Measurements from ENCODE around the gene A2M. TPM values are rescaled to one million over a fixed set of nuclear protein-coding genes. Genes with fewer than 3 reads are reported as not detected.

Gene A2M
- total and polyA plus RNA-seq, 9 of the 15 experiments (the other 6 are each of a cell fraction or from before 2014, with no cell fraction given): 0.08 to 2.3 TPM; not detected in 7

DNA sequence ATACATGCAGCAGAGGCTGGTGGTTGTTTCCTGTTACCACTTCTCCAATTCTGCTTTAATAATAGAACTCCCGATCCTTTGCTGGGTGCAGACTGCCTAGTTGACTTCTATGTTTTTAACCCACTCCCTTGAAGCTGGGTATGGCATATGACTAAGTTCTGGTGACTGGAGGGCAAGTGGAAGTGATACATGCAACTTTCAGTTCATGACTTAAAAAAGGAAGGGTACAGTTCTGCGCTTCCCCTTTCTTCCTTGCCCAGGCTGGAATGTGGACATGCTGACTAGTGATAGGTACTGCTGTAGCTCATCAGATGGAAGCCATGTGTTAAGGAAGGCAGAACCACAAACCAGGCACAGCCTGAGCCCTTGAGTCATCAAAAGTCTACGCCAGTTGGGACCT is 2.4 kb upstream of the A2M start:
- no peaks in the 10 kb centered on the region for H3K4me1 ChIP-seq (replicated peaks in 1 of 2; ENCODE audit: control insufficient read depth in 2 of 2, insufficient read depth in 2 of 2, low read length in 2 of 2)
- H2AFZ ChIP-seq (ENCODE audit: low read depth, low read length): no peak overlapping the region
- no TSS peak for BruUV-seq (replicated peaks)
- no peak overlapping the region for H3K9ac ChIP-seq (ENCODE audit: insufficient read depth in 1 of 2, low read depth in 2 of 2, low read length in 2 of 2)
- 0% methylated on average over 2 of the region's 3 CpGs for WGBS (ENCODE audit: insufficient coverage, low coverage, missing lambda C conversion rate)
- DNase-seq (ENCODE audit: extremely low read depth in 1 of 4, low spot score in 3 of 4): no peak
- no peak for ATAC-seq
- H3K4me2 ChIP-seq (ENCODE audit: insufficient read depth, low read length): no peak overlapping the region
- in situ Hi-C loops (cut with MboI) (no loop called here), intact Hi-C loops (cut with micrococcal nuclease) (no loop called here)
- no peaks in the 10 kb centered on the region for H3K9me3 ChIP-seq (replicated peaks; ENCODE audit: control insufficient read depth, insufficient read depth, low read depth, low read length)
- no peaks in the 10 kb centered on the region for H4K20me1 ChIP-seq (replicated peaks; ENCODE audit: control insufficient read depth, insufficient read depth, low read length)
- H3K4me3 ChIP-seq: no peak overlapping the region
- ChIA-PET POLR2A (interaction anchor here (1.5 kb wide), 1 partner anchor 20 kb away, joined by 3 read pairs; no protein-coding TSS in a partner anchor), CTCF (ENCODE audit: low intra/inter-chr PET ratio) (no interaction called here)
- no peaks in the 10 kb centered on the region; a peak in 1 of 5 replicates for H3K27me3 ChIP-seq (ENCODE audit: control insufficient read depth in 2 of 2, insufficient read depth in 2 of 2, low read length in 2 of 2)
- H3K9me1 ChIP-seq (ENCODE audit: control insufficient read depth, insufficient read depth, low read length): no peaks in the 10 kb centered on the region
- FAIRE-seq: no peak
- H3K79me2 ChIP-seq (ENCODE audit: control insufficient read depth, insufficient read depth, low read length): no peaks in the 10 kb centered on the region
- H3K27ac ChIP-seq (ENCODE audit: extremely low read depth, low read depth, low read length): no peak overlapping the region
- no peaks in the 10 kb centered on the region for H3K36me3 ChIP-seq (ENCODE audit: control insufficient read depth, insufficient read depth, low read length)
- TF ChIP-seq XRCC4 (IDR thresholded peaks at IDR 0.05; ENCODE audit: extremely low read depth, insufficient read depth, insufficient read length) (no peak), SRSF1 (IDR thresholded peaks at IDR 0.05; ENCODE audit: low read depth, low read length) (no peak), ZFP1 (CRISPR knock-in tag; IDR thresholded peaks at IDR 0.05) (no peak), PTTG1 (tag; IDR thresholded peaks at IDR 0.05; ENCODE audit: low read depth) (no peak), RCOR1 (IDR thresholded peaks at IDR 0.05; ENCODE audit: borderline replicate concordance in 1 of 2, low read depth in 2 of 2, low read length in 2 of 2) (no peak), SREBF1 (IDR thresholded peaks at IDR 0.05; ENCODE audit: borderline replicate concordance, low read depth, low read length) (no peak), SNIP1 (IDR thresholded peaks at IDR 0.05; ENCODE audit: low read depth) (no peak), SRF (CRISPR knock-in tag; IDR thresholded peaks at IDR 0.05) (no peak), FOXK1 (CRISPR knock-in tag; IDR thresholded peaks at IDR 0.05; ENCODE audit: borderline replicate concordance) (no peak), ZNF551 (CRISPR knock-in tag; IDR thresholded peaks at IDR 0.05) (no peak), CBFA2T3 (IDR thresholded peaks at IDR 0.05) (no peak), CBFA2T2 (conservative IDR thresholded peaks at IDR 0.05) (no peak), GTF2A2 (tag; IDR thresholded peaks at IDR 0.05) (no peak), MTA3 (IDR thresholded peaks at IDR 0.05; ENCODE audit: borderline replicate concordance) (no peak)
- TF ChIP-seq, protein P1, sequence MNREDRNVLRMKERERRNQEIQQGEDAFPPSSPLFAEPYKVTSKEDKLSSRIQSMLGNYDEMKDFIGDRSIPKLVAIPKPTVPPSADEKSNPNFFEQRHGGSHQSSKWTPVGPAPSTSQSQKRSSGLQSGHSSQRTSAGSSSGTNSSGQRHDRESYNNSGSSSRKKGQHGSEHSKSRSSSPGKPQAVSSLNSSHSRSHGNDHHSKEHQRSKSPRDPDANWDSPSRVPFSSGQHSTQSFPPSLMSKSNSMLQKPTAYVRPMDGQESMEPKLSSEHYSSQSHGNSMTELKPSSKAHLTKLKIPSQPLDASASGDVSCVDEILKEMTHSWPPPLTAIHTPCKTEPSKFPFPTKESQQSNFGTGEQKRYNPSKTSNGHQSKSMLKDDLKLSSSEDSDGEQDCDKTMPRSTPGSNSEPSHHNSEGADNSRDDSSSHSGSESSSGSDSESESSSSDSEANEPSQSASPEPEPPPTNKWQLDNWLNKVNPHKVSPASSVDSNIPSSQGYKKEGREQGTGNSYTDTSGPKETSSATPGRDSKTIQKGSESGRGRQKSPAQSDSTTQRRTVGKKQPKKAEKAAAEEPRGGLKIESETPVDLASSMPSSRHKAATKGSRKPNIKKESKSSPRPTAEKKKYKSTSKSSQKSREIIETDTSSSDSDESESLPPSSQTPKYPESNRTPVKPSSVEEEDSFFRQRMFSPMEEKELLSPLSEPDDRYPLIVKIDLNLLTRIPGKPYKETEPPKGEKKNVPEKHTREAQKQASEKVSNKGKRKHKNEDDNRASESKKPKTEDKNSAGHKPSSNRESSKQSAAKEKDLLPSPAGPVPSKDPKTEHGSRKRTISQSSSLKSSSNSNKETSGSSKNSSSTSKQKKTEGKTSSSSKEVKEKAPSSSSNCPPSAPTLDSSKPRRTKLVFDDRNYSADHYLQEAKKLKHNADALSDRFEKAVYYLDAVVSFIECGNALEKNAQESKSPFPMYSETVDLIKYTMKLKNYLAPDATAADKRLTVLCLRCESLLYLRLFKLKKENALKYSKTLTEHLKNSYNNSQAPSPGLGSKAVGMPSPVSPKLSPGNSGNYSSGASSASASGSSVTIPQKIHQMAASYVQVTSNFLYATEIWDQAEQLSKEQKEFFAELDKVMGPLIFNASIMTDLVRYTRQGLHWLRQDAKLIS (CRISPR knock-in tag; IDR thresholded peaks at IDR 0.05): no peak
- TF ChIP-seq, protein P2, sequence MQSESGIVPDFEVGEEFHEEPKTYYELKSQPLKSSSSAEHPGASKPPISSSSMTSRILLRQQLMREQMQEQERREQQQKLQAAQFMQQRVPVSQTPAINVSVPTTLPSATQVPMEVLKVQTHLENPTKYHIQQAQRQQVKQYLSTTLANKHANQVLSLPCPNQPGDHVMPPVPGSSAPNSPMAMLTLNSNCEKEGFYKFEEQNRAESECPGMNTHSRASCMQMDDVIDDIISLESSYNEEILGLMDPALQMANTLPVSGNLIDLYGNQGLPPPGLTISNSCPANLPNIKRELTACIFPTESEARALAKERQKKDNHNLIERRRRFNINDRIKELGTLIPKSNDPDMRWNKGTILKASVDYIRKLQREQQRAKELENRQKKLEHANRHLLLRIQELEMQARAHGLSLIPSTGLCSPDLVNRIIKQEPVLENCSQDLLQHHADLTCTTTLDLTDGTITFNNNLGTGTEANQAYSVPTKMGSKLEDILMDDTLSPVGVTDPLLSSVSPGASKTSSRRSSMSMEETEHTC (IDR thresholded peaks at IDR 0.05): no peak
- TF ChIP-seq, protein P3, sequence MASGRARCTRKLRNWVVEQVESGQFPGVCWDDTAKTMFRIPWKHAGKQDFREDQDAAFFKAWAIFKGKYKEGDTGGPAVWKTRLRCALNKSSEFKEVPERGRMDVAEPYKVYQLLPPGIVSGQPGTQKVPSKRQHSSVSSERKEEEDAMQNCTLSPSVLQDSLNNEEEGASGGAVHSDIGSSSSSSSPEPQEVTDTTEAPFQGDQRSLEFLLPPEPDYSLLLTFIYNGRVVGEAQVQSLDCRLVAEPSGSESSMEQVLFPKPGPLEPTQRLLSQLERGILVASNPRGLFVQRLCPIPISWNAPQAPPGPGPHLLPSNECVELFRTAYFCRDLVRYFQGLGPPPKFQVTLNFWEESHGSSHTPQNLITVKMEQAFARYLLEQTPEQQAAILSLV (tag; IDR thresholded peaks at IDR 0.05): no peak

Measured in K562 (cell line).